ENCODE data around the gene MGAT2. TPM values are rescaled to one million over a fixed set of nuclear protein-coding genes. Genes with fewer than 3 reads are reported as not detected.

MGAT2 gene
- total RNA-seq, 1 donor from 2014 or later, result 37.4 TPM

DNA sequence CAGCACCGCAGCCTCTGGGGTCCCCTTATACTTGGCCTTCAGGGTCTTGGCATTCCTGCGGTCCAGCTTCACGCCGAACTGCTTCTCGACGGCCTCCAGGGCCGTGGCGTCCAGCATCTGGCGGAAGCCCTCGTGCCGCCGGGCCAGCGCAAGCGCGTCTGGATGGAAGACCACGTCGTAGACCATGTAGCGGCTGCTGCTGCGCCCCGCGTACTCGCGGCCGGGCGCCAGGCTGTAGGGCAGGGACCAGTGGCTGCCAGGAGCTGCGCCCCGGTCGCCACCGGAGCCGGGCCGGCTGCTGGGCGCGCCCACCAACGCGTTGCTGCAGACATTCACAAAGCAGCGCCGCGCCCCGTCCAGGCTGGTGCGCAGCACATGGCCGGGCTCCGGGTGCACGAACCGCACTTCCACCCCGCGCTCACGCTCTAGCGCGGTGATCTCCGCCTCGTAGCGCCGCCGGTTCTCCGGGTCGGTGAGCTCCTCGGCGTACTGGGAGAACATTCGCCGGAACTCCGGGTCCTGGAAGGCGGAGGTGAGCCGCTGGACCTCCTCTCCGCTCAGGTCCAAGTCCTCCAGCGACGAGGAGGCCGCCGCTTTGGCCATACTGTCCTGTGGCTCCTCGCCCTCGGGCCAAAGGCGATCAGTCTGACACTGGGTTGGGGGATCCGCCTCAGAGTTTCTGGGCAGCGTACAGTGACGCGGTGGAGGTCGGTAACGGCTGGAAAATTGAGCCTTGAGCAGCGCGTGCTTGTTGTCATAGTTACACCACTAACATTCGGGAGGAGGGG lies 14.1 kb downstream of the MGAT2 start, which contains the start of gene DNAAF2:
TSS of gene DNAAF2 (minus strand) at position 698 of the 788 bp plus-strand sequence. CDS start at position 603, 95 bp downstream.
- peaks cover 0 to 19% of the 10 kb centered on the region in 2 donors for H3K36me3 ChIP-seq
- peaks cover 0 to 7% of the 10 kb centered on the region in 2 donors for H3K4me1 ChIP-seq
- DNase-seq (ENCODE audit: low spot score in 2 of 2), result peak; percentile 14 to 78
- H3K27ac ChIP-seq, result peak within 1 kb of the TSS; percentile 93 to 96
- no peaks in the 10 kb centered on the region for H3K27me3 ChIP-seq
- TF ChIP-seq, protein P1, sequence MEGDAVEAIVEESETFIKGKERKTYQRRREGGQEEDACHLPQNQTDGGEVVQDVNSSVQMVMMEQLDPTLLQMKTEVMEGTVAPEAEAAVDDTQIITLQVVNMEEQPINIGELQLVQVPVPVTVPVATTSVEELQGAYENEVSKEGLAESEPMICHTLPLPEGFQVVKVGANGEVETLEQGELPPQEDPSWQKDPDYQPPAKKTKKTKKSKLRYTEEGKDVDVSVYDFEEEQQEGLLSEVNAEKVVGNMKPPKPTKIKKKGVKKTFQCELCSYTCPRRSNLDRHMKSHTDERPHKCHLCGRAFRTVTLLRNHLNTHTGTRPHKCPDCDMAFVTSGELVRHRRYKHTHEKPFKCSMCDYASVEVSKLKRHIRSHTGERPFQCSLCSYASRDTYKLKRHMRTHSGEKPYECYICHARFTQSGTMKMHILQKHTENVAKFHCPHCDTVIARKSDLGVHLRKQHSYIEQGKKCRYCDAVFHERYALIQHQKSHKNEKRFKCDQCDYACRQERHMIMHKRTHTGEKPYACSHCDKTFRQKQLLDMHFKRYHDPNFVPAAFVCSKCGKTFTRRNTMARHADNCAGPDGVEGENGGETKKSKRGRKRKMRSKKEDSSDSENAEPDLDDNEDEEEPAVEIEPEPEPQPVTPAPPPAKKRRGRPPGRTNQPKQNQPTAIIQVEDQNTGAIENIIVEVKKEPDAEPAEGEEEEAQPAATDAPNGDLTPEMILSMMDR (IDR thresholded peaks at IDR 0.05), result no peak
- H3K4me3 ChIP-seq, result peak within 1 kb of the TSS; percentile 54 to 79
- intact Hi-C loops (cut with DNase I), result loop anchor here (1.0 to 5.0 kb wide), 4 partner anchors 14 to 598 kb away; partner anchors contain the start of genes KLHDC2, MGAT2, RPL36AL and SOS2
- no peaks in the 10 kb centered on the region for H3K9me3 ChIP-seq

DNA sequence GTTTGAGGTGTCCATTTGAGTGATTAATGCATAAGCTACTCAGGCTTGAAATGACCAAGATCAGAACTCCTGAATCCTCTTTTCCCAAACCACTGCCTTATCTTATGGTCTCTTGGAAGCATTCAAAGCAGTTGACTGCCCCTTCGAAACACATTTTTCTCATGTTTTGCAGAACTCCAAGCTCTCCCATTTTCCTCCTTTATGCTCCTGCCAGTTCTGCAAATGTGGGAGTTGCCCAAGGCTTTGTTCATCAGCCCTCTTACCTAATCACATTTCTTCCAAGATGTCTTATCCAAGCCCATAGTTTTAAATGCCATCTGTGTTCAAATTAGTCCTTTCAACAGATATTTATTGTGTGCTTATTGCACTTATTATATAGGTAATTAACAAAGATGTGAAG lies 16.3 kb downstream of the MGAT2 start:
- TF ChIP-seq, protein P1 (IDR thresholded peaks at IDR 0.05), result no peak
- Histone ChIP-seq H3K27ac (peak overlapping the region in 1 of 2 donors; percentile 93), H3K4me1 (peaks cover 0 to 7% of the 10 kb centered on the region in 2 donors), H3K27me3 (no peaks in the 10 kb centered on the region), H3K36me3 (peaks cover 0 to 19% of the 10 kb centered on the region in 2 donors), H3K4me3 (peak overlapping the region in 1 of 2 donors; percentile 79), H3K9me3 (no peaks in the 10 kb centered on the region)
- intact Hi-C loops (cut with DNase I), result no loop called here
- no peak for DNase-seq (ENCODE audit: low spot score in 2 of 2)

DNA sequence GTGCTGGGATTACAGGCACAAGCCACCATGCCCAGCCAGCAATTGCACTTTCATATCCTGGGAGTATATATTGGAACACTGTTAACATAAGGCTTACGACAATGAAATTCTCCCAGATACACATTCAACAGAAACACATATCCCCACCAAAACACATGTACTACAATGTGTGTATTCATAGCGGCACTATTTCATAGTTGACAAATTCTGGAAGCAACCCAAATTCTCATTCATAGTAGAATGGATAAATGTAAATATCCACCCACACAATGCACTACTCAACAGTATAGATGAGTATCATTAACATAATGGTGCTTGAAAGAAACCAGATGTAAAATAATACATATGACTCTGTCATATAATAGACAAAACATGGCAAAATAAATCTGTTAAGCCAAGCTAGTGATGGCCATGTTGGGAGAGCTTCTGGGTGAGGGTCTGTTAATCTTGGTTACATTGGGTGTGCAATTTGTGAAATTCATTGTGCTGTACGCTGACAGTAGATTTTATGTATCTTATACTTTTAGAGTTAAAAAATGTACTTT lies 17.0 kb downstream of the MGAT2 start:
- Histone ChIP-seq H3K4me3 (no peak overlapping the region), H3K27ac (no peak overlapping the region), H3K9me3 (no peaks in the 10 kb centered on the region), H3K36me3 (peaks cover 0 to 19% of the 10 kb centered on the region in 2 donors), H3K4me1 (peaks cover 0 to 4% of the 10 kb centered on the region in 2 donors), H3K27me3 (no peaks in the 10 kb centered on the region)
- intact Hi-C loops (cut with DNase I), result no loop called here
- DNase-seq (ENCODE audit: low spot score in 2 of 2), result no peak
- TF ChIP-seq, protein P1 (IDR thresholded peaks at IDR 0.05), result no peak

GRCh38 chr14:49640540-49641417 lies 20.2 kb downstream of the MGAT2 start:
- intact Hi-C loops (cut with DNase I), result no loop called here
- Histone ChIP-seq H3K36me3 (peaks cover 0 to 19% of the 10 kb centered on the region in 2 donors), H3K27me3 (no peaks in the 10 kb centered on the region), H3K27ac (no peak overlapping the region), H3K4me1 (no peaks in the 10 kb centered on the region), H3K9me3 (no peaks in the 10 kb centered on the region), H3K4me3 (no peak overlapping the region)
- DNase-seq (ENCODE audit: low spot score in 2 of 2), result no peak
- TF ChIP-seq, protein P1 (IDR thresholded peaks at IDR 0.05), result no peak

GRCh38 chr14:49641697-49642129 lies 21.1 kb downstream of the MGAT2 start:
- H3K4me1 ChIP-seq, result no peaks in the 10 kb centered on the region
- H3K4me3 ChIP-seq, result no peak overlapping the region
- intact Hi-C loops (cut with DNase I), result no loop called here
- H3K27ac ChIP-seq, result no peak overlapping the region
- TF ChIP-seq, protein P1 (IDR thresholded peaks at IDR 0.05), result no peak
- H3K36me3 ChIP-seq, result peaks cover 0 to 16% of the 10 kb centered on the region in 2 donors
- DNase-seq (ENCODE audit: low spot score in 2 of 2), result no peak
- no peaks in the 10 kb centered on the region for H3K27me3 ChIP-seq
- no peaks in the 10 kb centered on the region for H3K9me3 ChIP-seq

Data from ascending aorta (tissue), 2 donors.